HCT116 (cell line): ENCODE data around the gene WSCD1. TPM values are rescaled to one million over a fixed set of nuclear protein-coding genes. Genes with fewer than 3 reads are reported as not detected.

Experiments used
- ATAC-seq: fragments of 200-7000 bp; cut with Tn5 transposase; 2 replicates; pipeline ENCODE4 v1.9.1; 2020; ENCODE audit warnings: mild to moderate bottlenecking, moderate library complexity
- BruUV-seq: library from RNA; stranded (reverse); fragments of 400-500 nt; replicated peaks from 2 replicates; lab custom pipeline; 2021; lab: Mats Ljungman, UMichigan
- CTCF ChIA-PET: fragments of 300-600 bp; sonication (Branson Sonifier 250); formaldehyde crosslinking; loops from one replicate; lab custom pipeline; 2021; ENCODE audit warnings: antibody characterized with exemption; lab: Charles Lee
- POLR2A ChIA-PET: fragments of 300-600, 350-600 bp; sonication (Branson Sonifier 250); formaldehyde crosslinking; loops from one replicate; lab custom pipeline; 2021; ENCODE audit warnings: antibody characterized with exemption; lab: Charles Lee
- RAD21 ChIA-PET, 2 experiments: fragments of 300-600 bp; sonication (Branson Sonifier 250); formaldehyde crosslinking; loops; one replicate each; lab custom pipeline; 2023; ENCODE audit warnings: low total read pairs in 2 of 2; ENCODE audit not compliant: uncharacterized antibody in 2 of 2, unreplicated experiment in 2 of 2, low non-redundant PET in 1 of 2; lab: Charles Lee
- DNase-seq: peaks from one replicate; pipeline ENCODE4 v3.0.0-alpha.2; 2010; ENCODE audit warnings: low read depth, low spot score
- H2AFZ ChIP-seq: fragments of 200-600 bp; shearing (Covaris generic), sonication (generic); 2 replicates; pipeline ENCODE4 v1.6.1; 2017; ENCODE audit warnings: low read depth, mixed run types, mixed read lengths, antibody characterized with exemption, low read length; ENCODE audit not compliant: poor library complexity, severe bottlenecking
- H3K27ac ChIP-seq: 2 replicates; pipeline ENCODE4 v1.5.1; 2012; ENCODE audit warnings: low read depth, low read length
- H3K27me3 ChIP-seq: fragments of 200-600 bp; sonication (generic); 2 replicates; pipeline ENCODE4 v1.6.1; 2016; ENCODE audit warnings: mixed run types, low read length, mixed read lengths; ENCODE audit not compliant: insufficient read depth
- H3K36me3 ChIP-seq, 2 experiments: fragments of 200-500 bp in 1 of 2; fragments of 200-600 bp in 1 of 2; sonication (Bioruptor generic) in 1 of 2; sonication (generic) in 1 of 2; 2 replicates each; pipeline versions ENCODE4 v1.5.1 to v1.6.1; 2014 to 2016; ENCODE audit warnings: low read length in 2 of 2, inconsistent platforms in 1 of 2, mixed read lengths in 1 of 2, mixed run types in 1 of 2; ENCODE audit not compliant: insufficient read depth in 2 of 2, control insufficient read depth in 1 of 2
- H3K4me1 ChIP-seq, 2 experiments: fragments of 200-600 bp in 1 of 2; sonication (generic) in 1 of 2; 2 replicates each; pipeline versions ENCODE4 v1.5.1 to v1.6.1; 2012 to 2017; ENCODE audit warnings: low read length in 2 of 2, inconsistent platforms in 1 of 2, mild to moderate bottlenecking in 1 of 2, mixed read lengths in 1 of 2, mixed run types in 1 of 2, moderate library complexity in 1 of 2; ENCODE audit not compliant: insufficient read depth in 2 of 2, control insufficient read depth in 1 of 2
- H3K4me2 ChIP-seq: fragments of 200-600 bp; sonication (generic); 2 replicates; pipeline ENCODE4 v1.6.1; 2017; ENCODE audit warnings: mixed run types, low read length, mixed read lengths
- H3K4me3 ChIP-seq, 2 experiments: fragments of 200-600 bp in 1 of 2; sonication (generic) in 1 of 2; replicated peaks in 1 of 2; 2 replicates each; pipeline ENCODE4 v1.5.1; 2011 to 2016; ENCODE audit warnings: low read length in 2 of 2, control low read depth in 1 of 2, low read depth in 1 of 2, mild to moderate bottlenecking in 1 of 2, mixed read lengths in 1 of 2, mixed run types in 1 of 2
- H3K79me2 ChIP-seq: fragments of 200-600 bp; sonication (generic); 2 replicates; pipeline ENCODE4 v1.6.1; 2017; ENCODE audit warnings: mild to moderate bottlenecking, mixed run types, low read length, moderate library complexity, mixed read lengths; ENCODE audit not compliant: insufficient read depth
- H3K9ac ChIP-seq: fragments of 200-600 bp; sonication (generic); 2 replicates; pipeline ENCODE4 v1.6.1; 2016; ENCODE audit warnings: low read length, mixed read lengths
- H3K9me2 ChIP-seq: fragments of 200-600 bp; sonication (generic), shearing (Covaris generic); 2 replicates; pipeline ENCODE4 v1.6.1; 2017; ENCODE audit warnings: mixed run types, mild to moderate bottlenecking, moderate library complexity; ENCODE audit not compliant: insufficient read depth
- H3K9me3 ChIP-seq, 2 experiments: fragments of 200-500 bp in 1 of 2; fragments of 200-600 bp in 1 of 2; sonication (Bioruptor generic) in 1 of 2; sonication (generic) in 1 of 2; 2 replicates each; pipeline ENCODE4 v1.6.1; 2014 to 2017; ENCODE audit warnings: low read length in 2 of 2, mixed read lengths in 2 of 2, inconsistent platforms in 1 of 2, low read depth in 1 of 2, mild to moderate bottlenecking in 1 of 2, mixed run types in 1 of 2, moderate library complexity in 1 of 2; ENCODE audit not compliant: control insufficient read depth in 1 of 2, insufficient read depth in 1 of 2
- H4K20me1 ChIP-seq: fragments of 200-600 bp; sonication (generic), shearing (Covaris generic); 2 replicates; pipeline ENCODE4 v1.6.1; 2017; ENCODE audit warnings: mixed run types, mild to moderate bottlenecking, moderate library complexity; ENCODE audit not compliant: insufficient read depth
- ATF3 ChIP-seq: IDR thresholded peaks from 2 replicates; pipeline ENCODE4 v1.6.1; 2012
- CTCF ChIP-seq, 3 experiments: fragments of 200-600 bp in 1 of 3; sonication (generic) in 1 of 3; IDR thresholded peaks in 2 of 3; conservative IDR thresholded peaks in 1 of 3; 2 replicates each; pipeline ENCODE4 v1.5.1; 2012 to 2017; ENCODE audit warnings: low read depth in 2 of 3, low read length in 2 of 3, antibody characterized with exemption in 1 of 3, borderline replicate concordance in 1 of 3, control low read depth in 1 of 3, mild to moderate bottlenecking in 1 of 3, mixed read lengths in 1 of 3, mixed run types in 1 of 3, moderate library complexity in 1 of 3; ENCODE audit not compliant: insufficient read depth in 1 of 3
- ELF1 ChIP-seq: IDR thresholded peaks from 2 replicates; pipeline ENCODE4 v1.6.1; 2012; ENCODE audit warnings: low read depth, borderline replicate concordance
- EZH2 ChIP-seq: fragments of 200-600 bp; sonication (generic); IDR thresholded peaks from 2 replicates; pipeline ENCODE4 v1.6.1; 2017; ENCODE audit warnings: antibody characterized with exemption, mixed run types
- EZH2phosphoT487 ChIP-seq: fragments of 200-600 bp; IDR thresholded peaks from 2 replicates; pipeline ENCODE4 v1.6.1; 2018; ENCODE audit warnings: antibody characterized with exemption, borderline replicate concordance
- FOSL1 ChIP-seq: IDR thresholded peaks from 2 replicates; pipeline ENCODE4 v1.6.1; 2012; ENCODE audit warnings: low read depth
- JUND ChIP-seq: IDR thresholded peaks from 2 replicates; pipeline ENCODE4 v1.6.1; 2012
- MAX ChIP-seq: IDR thresholded peaks from 2 replicates; pipeline ENCODE4 v1.6.1; 2012
- POLR2AphosphoS5 ChIP-seq: IDR thresholded peaks from 2 replicates; pipeline ENCODE4 v1.6.1; 2011; ENCODE audit warnings: mild to moderate bottlenecking, low read depth, low read length, moderate library complexity
- RAD21 ChIP-seq: IDR thresholded peaks from 2 replicates; pipeline ENCODE4 v1.6.1; 2012; ENCODE audit warnings: low read depth, mild to moderate bottlenecking
- SRF ChIP-seq: IDR thresholded peaks from 2 replicates; pipeline ENCODE4 v1.6.1; 2012; ENCODE audit warnings: low read depth
- TCF7L2 ChIP-seq: IDR thresholded peaks from 2 replicates; pipeline ENCODE4 v1.7.0; 2011; ENCODE audit warnings: borderline replicate concordance, inconsistent platforms; ENCODE audit not compliant: insufficient read depth, insufficient read length; ENCODE audit errors: extremely low read depth
- YY1 ChIP-seq: IDR thresholded peaks from 2 replicates; pipeline ENCODE4 v1.6.1; 2011; ENCODE audit warnings: low read length, low read depth, moderate library complexity, mild to moderate bottlenecking; ENCODE audit not compliant: insufficient replicate concordance; ENCODE audit errors: extremely low read depth
- ZFX ChIP-seq: fragments of 450-650 bp; IDR thresholded peaks from 2 replicates; pipeline ENCODE4 v1.6.1; 2017
- intact Hi-C: fragments of 100-400 bp; cut with micrococcal nuclease; formaldehyde crosslinking; loops from 2 replicates; pipeline ENCODE4 v1.10.0; 2022
- total RNA-seq: library from RNA; stranded (reverse); gene quantifications from one replicate; pipeline ENCODE4 v1.2.1, GENCODE V29; 2021; ENCODE audit not compliant: unreplicated experiment

WSCD1 gene
- total RNA-seq, 1 experiment from 2014 or later: 0.15 TPM

GRCh38 chr17:6092903-6093468, 22.8 kb downstream of the WSCD1 start:
- H3K27ac ChIP-seq: no peak overlapping the region
- H4K20me1 ChIP-seq: no peaks in the 10 kb centered on the region
- no peak overlapping the region for H3K4me3 ChIP-seq
- no peaks in the 10 kb centered on the region for H3K9me3 ChIP-seq
- no peak for TF ChIP-seq EZH2
- no peak for TF ChIP-seq ATF3
- TF ChIP-seq SRF: no peak
- TF ChIP-seq YY1: no peak
- no peak for TF ChIP-seq RAD21
- TF ChIP-seq ZFX: no peak
- no peak for TF ChIP-seq ELF1
- no peak for TF ChIP-seq FOSL1
- TF ChIP-seq POLR2AphosphoS5: no peak
- no peak for TF ChIP-seq JUND
- no peak for TF ChIP-seq EZH2phosphoT487
- no peak for TF ChIP-seq CTCF (IDR thresholded peaks at IDR 0.05 in 2 of 3, conservative IDR thresholded peaks at IDR 0.05 in 1 of 3; ENCODE audit: borderline replicate concordance in 1 of 3, insufficient read depth in 1 of 3, low read depth in 2 of 3, low read length in 2 of 3)
- TF ChIP-seq MAX: no peak
- TF ChIP-seq TCF7L2: no peak
- H3K9me2 ChIP-seq: no peaks in the 10 kb centered on the region
- H3K4me2 ChIP-seq: no peak overlapping the region
- intact Hi-C loops: no loop called here
- H2AFZ ChIP-seq: no peak overlapping the region
- POLR2A ChIA-PET: no interaction called here
- H3K36me3 ChIP-seq: no peaks in the 10 kb centered on the region
- no peak for DNase-seq
- peaks cover 49% of the 10 kb centered on the region for H3K27me3 ChIP-seq
- no peak overlapping the region for H3K9ac ChIP-seq
- H3K4me1 ChIP-seq: no peaks in the 10 kb centered on the region
- H3K79me2 ChIP-seq: no peaks in the 10 kb centered on the region
- no TSS peak for BruUV-seq
- ATAC-seq: no peak
- RAD21 ChIA-PET: no interaction called here
- CTCF ChIA-PET: no interaction called here
